Thyroid gland (tissue), 4 donors: ENCODE measurements around the gene PPP2R2C. TPM values are rescaled to one million over a fixed set of nuclear protein-coding genes. Genes with fewer than 3 reads are reported as not detected.

ENCODE experiments used
- DNase-seq, 2 donors: peaks; one replicate each; pipeline ENCODE4 v3.0.0-alpha.2; 2019
- H3K27ac ChIP-seq, 3 donors: fragments of 200-600 bp; sonication (generic); 1 replicate in 2 of 3; 2 replicates in 1 of 3; pipeline ENCODE4 v1.5.1; 2016 to 2019; ENCODE audit warnings: mild to moderate bottlenecking in 1 of 3, moderate library complexity in 1 of 3
- H3K27me3 ChIP-seq: fragments of 200-600 bp; sonication (generic); one replicate; pipeline ENCODE4 v1.5.1; 2019
- H3K36me3 ChIP-seq, 2 donors: fragments of 200-600 bp; sonication (generic); one replicate each; pipeline ENCODE4 v1.5.1; 2016 to 2019
- H3K4me1 ChIP-seq, 2 donors: fragments of 200-600 bp; sonication (generic); one replicate each; pipeline ENCODE4 v1.5.1; 2017 to 2019
- H3K4me3 ChIP-seq, 3 donors: fragments of 200-600 bp; sonication (generic); replicated peaks in 1 of 3; 1 replicate in 2 of 3; 2 replicates in 1 of 3; pipeline ENCODE4 v1.5.1; 2016; ENCODE audit warnings: mild to moderate bottlenecking in 1 of 3
- H3K9me3 ChIP-seq: fragments of 200-600 bp; sonication (generic); one replicate; pipeline ENCODE4 v1.5.1; 2017
- CTCF ChIP-seq, 6 experiments: fragments of 200-600 bp in 3 of 6; fragments of 450-650 bp in 3 of 6; sonication (generic) in 3 of 6; IDR thresholded peaks; one replicate each; pipeline ENCODE4 v1.5.1; 2016 to 2019; ENCODE audit warnings: antibody characterized with exemption in 6 of 6, mild to moderate bottlenecking in 2 of 6, inconsistent platforms in 1 of 6, moderate library complexity in 1 of 6
- POLR2A ChIP-seq, 2 donors: fragments of 450-650 bp; IDR thresholded peaks; one replicate each; pipeline ENCODE4 v1.6.1; 2017; ENCODE audit warnings: antibody characterized with exemption in 2 of 2, mild to moderate bottlenecking in 2 of 2, moderate library complexity in 1 of 2
- WGBS, 2 donors: methylation state at CpG; one replicate each; pipeline ENCODE4 v1.1.5; 2017; 5-methylcytosine and 5-hydroxymethylcytosine counted together
- intact Hi-C: fragments of 100-400 bp; cut with DNase I; formaldehyde crosslinking; loops from one replicate; pipeline ENCODE4 v1.15.1; 2023
- total RNA-seq, 4 donors: library from RNA; depleted of rRNA; stranded (reverse); fragments of >200 nt; gene quantifications; one replicate each; pipeline ENCODE4 v1.2.3, GENCODE V29; 2016

Gene PPP2R2C
- total RNA-seq, 4 donors from 2014 or later: 0.15 to 1.5 (median 0.33) TPM; not detected in 1

DNA sequence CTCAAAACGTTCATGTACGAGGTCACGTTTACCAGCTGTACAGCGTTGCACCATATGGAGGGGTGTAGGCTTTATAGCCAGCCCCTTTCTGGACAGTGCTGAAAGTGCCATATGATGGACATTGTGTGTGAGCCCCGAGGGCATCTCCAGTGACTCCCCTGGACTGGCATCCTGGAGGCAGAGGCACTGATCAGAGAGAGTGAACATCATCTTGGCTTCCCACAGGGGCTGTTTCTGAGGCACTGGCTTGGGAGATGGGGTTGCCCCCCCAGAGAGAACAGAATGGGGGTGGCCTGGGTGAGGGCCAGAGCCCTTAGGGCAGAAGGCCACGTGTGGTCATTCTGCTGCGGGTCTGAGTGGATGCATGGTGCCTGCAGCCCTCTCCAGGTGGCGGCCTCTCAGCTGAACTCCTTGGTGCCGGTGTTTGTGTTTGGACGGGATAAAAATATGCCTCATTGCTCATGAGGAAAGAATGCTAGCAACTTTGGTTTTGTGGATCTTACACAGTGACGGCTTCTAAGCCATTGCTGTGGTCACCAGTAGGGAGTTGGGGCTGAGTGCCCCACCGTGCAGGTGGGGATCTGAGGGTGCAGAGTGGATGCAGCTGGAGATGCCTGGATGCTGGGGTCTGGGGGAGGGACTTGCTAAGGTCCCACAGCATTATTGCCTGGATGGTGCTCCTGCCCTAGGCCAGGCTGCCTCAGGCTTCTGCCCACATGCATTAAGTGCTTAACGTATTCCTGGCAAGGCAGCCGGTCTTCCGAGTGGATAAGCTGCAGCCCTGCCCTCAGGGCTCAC, 199.4 kb downstream of the PPP2R2C start:
- intact Hi-C loops: no loop called here
- Histone ChIP-seq H3K9me3 (no peaks in the 10 kb centered on the region), H3K4me3 (peak overlapping the region in 1 of 3 donors; percentile 9), H3K27ac (peak overlapping the region; percentile 95 to 98 (median 97)), H3K27me3 (no peaks in the 10 kb centered on the region), H3K4me1 (peaks cover 71 to 78% of the 10 kb centered on the region in 2 donors), H3K36me3 (peaks cover 7 to 8% of the 10 kb centered on the region in 2 donors)
- peak; percentile 87 to 88 for DNase-seq
- TF ChIP-seq POLR2A (IDR thresholded peaks at IDR 0.05): peak in 1 of 2 donors; percentile 66
- TF ChIP-seq CTCF (IDR thresholded peaks at IDR 0.05): peak in 1 of 6 experiments; percentile 19
- WGBS, 2 donors: 35 to 48% methylated on average over 8 to 15 of the region's 15 CpGs

DNA sequence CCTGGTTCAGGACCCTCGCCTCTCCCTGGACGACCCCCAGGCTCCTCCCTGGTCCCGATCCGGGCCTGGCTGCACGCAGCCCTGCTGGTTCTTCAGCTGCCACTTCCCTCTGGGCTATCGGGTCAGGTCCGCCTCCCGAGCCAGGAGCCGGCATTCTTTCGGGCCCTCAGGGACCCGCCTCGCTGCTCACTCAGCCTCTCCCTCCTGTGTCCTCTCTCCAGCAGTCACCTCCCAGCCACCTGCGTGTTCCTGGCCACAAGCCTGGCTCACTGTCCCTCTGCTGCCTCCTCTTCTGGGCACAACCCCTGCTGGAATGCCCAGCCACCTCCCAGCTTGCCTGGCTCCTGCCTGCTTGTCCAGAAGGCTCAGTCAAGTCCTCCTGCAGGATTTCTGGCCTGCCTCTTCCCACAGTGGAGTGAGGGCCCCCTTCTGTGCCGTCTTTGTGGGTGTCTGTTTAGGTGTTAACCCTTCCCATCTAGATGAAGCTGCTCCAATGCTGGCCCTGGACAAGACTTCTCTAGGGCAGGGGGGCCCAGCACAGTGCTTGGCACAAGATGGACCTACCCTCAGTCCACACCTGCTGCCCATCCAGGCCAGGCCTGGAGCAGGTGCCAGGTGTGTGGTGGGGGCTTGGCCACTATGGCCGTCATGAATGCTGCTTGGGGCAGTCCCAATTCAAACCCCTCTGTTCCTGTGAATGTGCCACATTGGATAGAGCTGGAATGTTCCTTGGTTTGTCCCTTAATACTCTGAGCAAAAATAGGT, 200.5 kb downstream of the PPP2R2C start:
- DNase-seq: peak; percentile 97 to 98
- H3K9me3 ChIP-seq: no peaks in the 10 kb centered on the region
- no peak overlapping the region for H3K4me3 ChIP-seq
- no peaks in the 10 kb centered on the region for H3K27me3 ChIP-seq
- no peaks in the 10 kb centered on the region for H3K36me3 ChIP-seq
- peak overlapping the region; percentile 95 to 98 (median 97) for H3K27ac ChIP-seq
- intact Hi-C loops: no loop called here
- H3K4me1 ChIP-seq: peaks cover 64 to 66% of the 10 kb centered on the region in 2 donors
- no peak for TF ChIP-seq CTCF (IDR thresholded peaks at IDR 0.05)
- peak in 1 of 2 donors; percentile 94 for TF ChIP-seq POLR2A (IDR thresholded peaks at IDR 0.05)
- WGBS, 2 donors: 20 to 32% methylated on average over 14 to 15 of the region's 15 CpGs

- intact Hi-C loops: no loop called here
- TF ChIP-seq POLR2A (IDR thresholded peaks at IDR 0.05): no peak
- no peak for TF ChIP-seq CTCF (IDR thresholded peaks at IDR 0.05)
- Histone ChIP-seq H3K4me1 (peaks cover 57 to 60% of the 10 kb centered on the region in 2 donors), H3K36me3 (no peaks in the 10 kb centered on the region), H3K4me3 (peak overlapping the region in 1 of 3 donors; percentile 92), H3K9me3 (no peaks in the 10 kb centered on the region), H3K27ac (peak overlapping the region; percentile 74 to 97 (median 95)), H3K27me3 (no peaks in the 10 kb centered on the region)
- WGBS, 2 donors: 53 to 59% methylated on average over 9 of the region's 9 CpGs
- DNase-seq: no peak
Measured at GRCh38 chr4:6271206-6271605, 201.2 kb downstream of the PPP2R2C start.

- Histone ChIP-seq H3K36me3 (no peaks in the 10 kb centered on the region), H3K4me3 (peak overlapping the region; percentile 43 to 92 (median 81)), H3K9me3 (no peaks in the 10 kb centered on the region), H3K27ac (peak overlapping the region; percentile 74 to 97 (median 95)), H3K27me3 (no peaks in the 10 kb centered on the region), H3K4me1 (peaks cover 52 to 54% of the 10 kb centered on the region in 2 donors)
- peak; percentile 48 to 53 for DNase-seq
- WGBS, 2 donors: 25 to 27% methylated on average over 7 to 8 of the region's 8 CpGs
- TF ChIP-seq POLR2A (IDR thresholded peaks at IDR 0.05): no peak
- TF ChIP-seq CTCF (IDR thresholded peaks at IDR 0.05): no peak
- intact Hi-C loops: no loop called here
Measured at GRCh38 chr4:6270636-6271121, 201.7 kb downstream of the PPP2R2C start.

Other genes with a start within 250 kb of the PPP2R2C start
- 100 to 1,000 TPM; 124 to 174 (median 132) TPM for gene WFS1, start 202.8 kb downstream of the PPP2R2C start, total RNA-seq
- gene MAN2B2, start 102.6 kb upstream of the PPP2R2C start, total RNA-seq: 10 to 100 TPM; 32.7 to 95.3 (median 80.2) TPM
- gene MRFAP1, start 168.1 kb upstream of the PPP2R2C start, total RNA-seq: 100 to 1,000 TPM; 258 to 314 (median 288) TPM
- under 1 TPM in 1 of 4 donors, not detected in 3; 0.56 TPM for gene S100P, start 221.3 kb upstream of the PPP2R2C start, total RNA-seq
- gene MRFAP1L1, start 237.3 kb upstream of the PPP2R2C start, total RNA-seq: 10 to 100 TPM; 70.5 to 93.9 (median 76.2) TPM
- 10 to 100 TPM; 11.7 to 31.3 (median 22.1) TPM for gene BLOC1S4, start 243.6 kb upstream of the PPP2R2C start, total RNA-seq